Measurements from ENCODE around the gene H1-8. TPM values are rescaled to one million over a fixed set of nuclear protein-coding genes. Genes with fewer than 3 reads are reported as not detected.
A peak's percentile ranks its signal among the peaks of the same experiment; 100 is the strongest.

H1-8 gene
- total and polyA plus RNA-seq, 2 experiments from 2014 or later, result not detected

- peaks cover 6% of the 10 kb centered on the region for H3K79me2 ChIP-seq
- DNase-seq (ENCODE audit: low spot score), result peak; percentile 68
- peak overlapping the region; percentile 96 for H3K27ac ChIP-seq
- no peaks in the 10 kb centered on the region for H4K20me1 ChIP-seq (ENCODE audit: insufficient read depth, poor library complexity, severe bottlenecking)
- H2AFZ ChIP-seq, result no peak overlapping the region
- TF ChIP-seq EZH2 (IDR thresholded peaks at IDR 0.05; ENCODE audit: borderline replicate concordance) (no peak), EZH2phosphoT487 (IDR thresholded peaks at IDR 0.05; ENCODE audit: low read depth, severe bottlenecking, unreplicated experiment) (no peak), CTCF (IDR thresholded peaks at IDR 0.05; ENCODE audit: poor library complexity) (no peak)
- no peaks in the 10 kb centered on the region for H3K36me3 ChIP-seq (replicated peaks; ENCODE audit: insufficient read depth, low read depth)
- H3K9me2 ChIP-seq (replicated peaks; ENCODE audit: insufficient read depth), result no peaks in the 10 kb centered on the region
- H3K27me3 ChIP-seq, result no peaks in the 10 kb centered on the region
- WGBS (ENCODE audit: low lambda C conversion rate, missing lambda C conversion rate), result 65% methylated on average over 11 of the region's 11 CpGs
- peak overlapping the region; percentile 68 for H3K4me2 ChIP-seq
- peaks cover 63% of the 10 kb centered on the region for H3K4me1 ChIP-seq (ENCODE audit: insufficient read depth)
- no peak overlapping the region for H3K4me3 ChIP-seq
- H3K9me3 ChIP-seq (ENCODE audit: low read depth), result no peaks in the 10 kb centered on the region
Observed at GRCh38 chr3:129558772-129559564, 16.0 kb downstream of the H1-8 start.

- peaks cover 6% of the 10 kb centered on the region for H3K79me2 ChIP-seq
- H3K4me1 ChIP-seq (ENCODE audit: insufficient read depth), result peaks cover 58% of the 10 kb centered on the region
- no peaks in the 10 kb centered on the region for H3K9me3 ChIP-seq (ENCODE audit: low read depth)
- H3K9me2 ChIP-seq (replicated peaks; ENCODE audit: insufficient read depth), result no peaks in the 10 kb centered on the region
- WGBS (ENCODE audit: low lambda C conversion rate, missing lambda C conversion rate), result 93% methylated on average over 20 of the region's 20 CpGs
- no peaks in the 10 kb centered on the region for H3K36me3 ChIP-seq (replicated peaks; ENCODE audit: insufficient read depth, low read depth)
- peak overlapping the region; percentile 96 for H3K27ac ChIP-seq
- H3K27me3 ChIP-seq, result no peaks in the 10 kb centered on the region
- H3K4me2 ChIP-seq, result peak overlapping the region; percentile 68
- no peak for DNase-seq (ENCODE audit: low spot score)
- no peak overlapping the region for H2AFZ ChIP-seq
- H3K4me3 ChIP-seq, result no peak overlapping the region
- no peaks in the 10 kb centered on the region for H4K20me1 ChIP-seq (ENCODE audit: insufficient read depth, poor library complexity, severe bottlenecking)
- no peak for TF ChIP-seq EZH2 (IDR thresholded peaks at IDR 0.05; ENCODE audit: borderline replicate concordance)
- no peak for TF ChIP-seq CTCF (IDR thresholded peaks at IDR 0.05; ENCODE audit: poor library complexity)
Observed at GRCh38 chr3:129559565-129560079, 16.6 kb downstream of the H1-8 start.

GRCh38 chr3:129560269-129560787 is 17.4 kb downstream of the H1-8 start:
- peak overlapping the region; percentile 26 for H2AFZ ChIP-seq
- H3K4me3 ChIP-seq, result no peak overlapping the region
- peak overlapping the region; percentile 68 for H3K4me2 ChIP-seq
- H3K36me3 ChIP-seq (replicated peaks; ENCODE audit: insufficient read depth, low read depth), result no peaks in the 10 kb centered on the region
- H3K9me3 ChIP-seq (ENCODE audit: low read depth), result no peaks in the 10 kb centered on the region
- no peaks in the 10 kb centered on the region for H3K27me3 ChIP-seq
- no peaks in the 10 kb centered on the region for H4K20me1 ChIP-seq (ENCODE audit: insufficient read depth, poor library complexity, severe bottlenecking)
- peak overlapping the region; percentile 96 for H3K27ac ChIP-seq
- no peak for TF ChIP-seq EZH2phosphoT487 (IDR thresholded peaks at IDR 0.05; ENCODE audit: low read depth, severe bottlenecking, unreplicated experiment)
- TF ChIP-seq EZH2 (IDR thresholded peaks at IDR 0.05; ENCODE audit: borderline replicate concordance), result no peak
- TF ChIP-seq CTCF (IDR thresholded peaks at IDR 0.05; ENCODE audit: poor library complexity), result no peak
- DNase-seq (ENCODE audit: low spot score), result peak; percentile 71
- 74% methylated on average over 15 of the region's 16 CpGs for WGBS (ENCODE audit: low lambda C conversion rate, missing lambda C conversion rate)
- H3K4me1 ChIP-seq (ENCODE audit: insufficient read depth), result peaks cover 51% of the 10 kb centered on the region
- peaks cover 6% of the 10 kb centered on the region for H3K79me2 ChIP-seq
- no peaks in the 10 kb centered on the region for H3K9me2 ChIP-seq (replicated peaks; ENCODE audit: insufficient read depth)

Measured in hepatocyte (in vitro differentiated cells).